Upper lobe of left lung (tissue), 6 donors: ENCODE results near the gene POR. TPM values are rescaled to one million over a fixed set of nuclear protein-coding genes. Genes with fewer than 3 reads are reported as not detected.

ENCODE experiments used
- ATAC-seq, 2 donors: fragments of 200-7000 bp; cut with Tn5 transposase; one replicate each; pipeline ENCODE4 v1.9.1; 2022; ENCODE audit warnings: mild to moderate bottlenecking in 2 of 2, moderate library complexity in 2 of 2; ENCODE audit not compliant: low FRiP score in 2 of 2
- DNase-seq, 2 donors: peaks; one replicate each; pipeline ENCODE4 v3.0.0-alpha.2; 2019 to 2020
- H3K27ac ChIP-seq, 4 donors: fragments of 200-600 bp; sonication (generic); one replicate each; pipeline ENCODE4 v1.5.1; 2016 to 2019
- H3K27me3 ChIP-seq, 4 donors: fragments of 200-600 bp; sonication (generic); one replicate each; pipeline ENCODE4 v1.5.1; 2017 to 2019
- H3K36me3 ChIP-seq, 4 donors: fragments of 200-600 bp; sonication (generic); one replicate each; pipeline ENCODE4 v1.5.1; 2016 to 2019
- H3K4me1 ChIP-seq, 4 donors: fragments of 200-600 bp; sonication (generic); one replicate each; pipeline ENCODE4 v1.5.1; 2018 to 2019
- H3K4me3 ChIP-seq, 4 donors: fragments of 200-600 bp; sonication (generic); one replicate each; pipeline ENCODE4 v1.5.1; 2017 to 2019; ENCODE audit warnings: mild to moderate bottlenecking in 2 of 4, moderate library complexity in 1 of 4
- H3K9me3 ChIP-seq, 4 donors: fragments of 200-600 bp; sonication (generic); one replicate each; pipeline ENCODE4 v1.5.1; 2018 to 2019
- CTCF ChIP-seq, 6 experiments: fragments of 450-650 bp in 4 of 6; fragments of 200-600 bp in 2 of 6; sonication (generic) in 2 of 6; IDR thresholded peaks; one replicate each; pipeline ENCODE4 v1.5.1; 2016 to 2019; ENCODE audit warnings: antibody characterized with exemption in 6 of 6
- EP300 ChIP-seq, 4 donors: sonication (generic); formaldehyde crosslinking; IDR thresholded peaks; one replicate each; pipeline ENCODE4 v1.5.1; 2017; ENCODE audit warnings: antibody characterized with exemption in 4 of 4, control low read depth in 2 of 4
- POLR2A ChIP-seq, 4 donors: fragments of 450-650 bp; IDR thresholded peaks; one replicate each; pipeline ENCODE4 v1.5.1; 2016 to 2017; ENCODE audit warnings: antibody characterized with exemption in 4 of 4, mild to moderate bottlenecking in 2 of 4
- POLR2AphosphoS5 ChIP-seq, 2 donors: sonication (generic); formaldehyde crosslinking; IDR thresholded peaks; one replicate each; pipeline ENCODE4 v1.5.1; 2017; ENCODE audit warnings: antibody characterized with exemption in 2 of 2
- WGBS, 2 donors: methylation state at CpG; one replicate each; pipeline ENCODE4 v1.1.5; 2017 to 2018; 5-methylcytosine and 5-hydroxymethylcytosine counted together
- total RNA-seq, 6 donors: library from RNA; depleted of rRNA in 4 of 6; stranded (reverse); fragments of >200 nt in 4 of 6; gene quantifications; one replicate each; pipeline versions ENCODE4 v1.1.0 to v1.2.1, GENCODE V29; 2016 to 2021
- donor health status: DM: no; HTN: no; CAD: no; lungs with moderate emphysema.
- donor health status: DM: no; HTN: yes; CAD: no; lungs with severe emphysema.

The POR gene
- total RNA-seq, 6 donors from 2014 or later = 107 to 257 (median 194) TPM

GRCh38 chr7:75958802-75959543 is 44.0 kb downstream of the POR start:
- H3K4me3 ChIP-seq = no peak overlapping the region
- peak overlapping the region; percentile 12 to 83 (median 12) for H3K27ac ChIP-seq
- peaks cover 11 to 61% (median 24%) of the 10 kb centered on the region in 4 donors for H3K36me3 ChIP-seq
- H3K27me3 ChIP-seq = no peaks in the 10 kb centered on the region
- WGBS, 2 donors = 81 to 88% methylated on average over 9 of the region's 9 CpGs
- ATAC-seq (no peak), DNase-seq (no peak)
- H3K4me1 ChIP-seq = peaks cover 14 to 23% (median 17%) of the 10 kb centered on the region in 4 donors
- H3K9me3 ChIP-seq = no peaks in the 10 kb centered on the region
- TF ChIP-seq EP300 (IDR thresholded peaks at IDR 0.05) = no peak
- TF ChIP-seq POLR2A (IDR thresholded peaks at IDR 0.05) = no peak

GRCh38 chr7:75960372-75960771 is 45.4 kb downstream of the POR start:
- no peaks in the 10 kb centered on the region for H3K9me3 ChIP-seq
- H3K27ac ChIP-seq = peak overlapping the region in 1 of 4 donors; percentile 17
- H3K4me3 ChIP-seq = no peak overlapping the region
- peaks cover 14 to 26% (median 18%) of the 10 kb centered on the region in 4 donors for H3K4me1 ChIP-seq
- peaks cover 6 to 52% (median 17%) of the 10 kb centered on the region in 4 donors for H3K36me3 ChIP-seq
- ATAC-seq (no peak), DNase-seq (no peak)
- no peak for TF ChIP-seq CTCF (IDR thresholded peaks at IDR 0.05)
- TF ChIP-seq POLR2A (IDR thresholded peaks at IDR 0.05) = no peak
- TF ChIP-seq POLR2AphosphoS5 (IDR thresholded peaks at IDR 0.05) = no peak
- no peak for TF ChIP-seq EP300 (IDR thresholded peaks at IDR 0.05)
- H3K27me3 ChIP-seq = no peaks in the 10 kb centered on the region
- 91 to 95% methylated on average over 5 to 6 of the region's 6 CpGs for WGBS, 2 donors

- H3K27ac ChIP-seq = peak overlapping the region in 1 of 4 donors; percentile 17
- H3K27me3 ChIP-seq = no peaks in the 10 kb centered on the region
- DNase-seq (no peak), ATAC-seq (no peak)
- no peak overlapping the region for H3K4me3 ChIP-seq
- no peak for TF ChIP-seq POLR2AphosphoS5 (IDR thresholded peaks at IDR 0.05)
- TF ChIP-seq CTCF (IDR thresholded peaks at IDR 0.05) = no peak
- TF ChIP-seq POLR2A (IDR thresholded peaks at IDR 0.05) = no peak
- no peak for TF ChIP-seq EP300 (IDR thresholded peaks at IDR 0.05)
- peaks cover 4 to 50% (median 9%) of the 10 kb centered on the region in 4 donors for H3K36me3 ChIP-seq
- WGBS, 2 donors = 95 to 97% methylated on average over 7 of the region's 7 CpGs
- H3K4me1 ChIP-seq = peaks cover 10 to 23% (median 19%) of the 10 kb centered on the region in 4 donors
- H3K9me3 ChIP-seq = no peaks in the 10 kb centered on the region
Measured at GRCh38 chr7:75961218-75961617, 46.3 kb downstream of the POR start.

- Histone ChIP-seq H3K4me1 (peaks cover 11 to 29% (median 22%) of the 10 kb centered on the region in 4 donors), H3K9me3 (no peaks in the 10 kb centered on the region), H3K4me3 (no peak overlapping the region), H3K27ac (peak overlapping the region; percentile 54 to 80 (median 67)), H3K27me3 (no peaks in the 10 kb centered on the region), H3K36me3 (peaks cover 4 to 39% (median 8%) of the 10 kb centered on the region in 4 donors)
- DNase-seq (no peak), ATAC-seq (peak in 1 of 2 donors; percentile 60)
- no peak for TF ChIP-seq POLR2A (IDR thresholded peaks at IDR 0.05)
- peak; percentile 15 to 18 for TF ChIP-seq POLR2AphosphoS5 (IDR thresholded peaks at IDR 0.05)
- peak in 1 of 4 donors; percentile 1 for TF ChIP-seq EP300 (IDR thresholded peaks at IDR 0.05)
- WGBS, 2 donors = 56 to 71% methylated on average over 18 of the region's 18 CpGs
Measured at GRCh38 chr7:75962607-75963380, 47.8 kb downstream of the POR start.

GRCh38 chr7:75963381-75963995 is 48.5 kb downstream of the POR start:
- Histone ChIP-seq H3K4me3 (no peak overlapping the region), H3K9me3 (no peaks in the 10 kb centered on the region), H3K27ac (peak overlapping the region; percentile 54 to 80 (median 67)), H3K36me3 (peaks cover 0 to 35% (median 8%) of the 10 kb centered on the region in 4 donors), H3K27me3 (no peaks in the 10 kb centered on the region), H3K4me1 (peaks cover 18 to 36% (median 27%) of the 10 kb centered on the region in 4 donors)
- ATAC-seq (no peak), DNase-seq (no peak)
- TF ChIP-seq POLR2AphosphoS5 (IDR thresholded peaks at IDR 0.05) (peak in 1 of 2 donors; percentile 48), EP300 (IDR thresholded peaks at IDR 0.05) (peak in 1 of 4 donors; percentile 37), POLR2A (IDR thresholded peaks at IDR 0.05) (no peak)
- 88 to 91% methylated on average over 8 to 9 of the region's 9 CpGs for WGBS, 2 donors
